DOHH2 (cell line): ENCODE data around the gene ARHGEF1.

ENCODE experiments used
- H3F3A ChIP-seq: fragments of 200-600 bp; sonication (generic), shearing (Covaris generic); 2 replicates; pipeline ENCODE4 v1.6.0; 2016; ENCODE audit warnings: antibody characterized with exemption, mild to moderate bottlenecking; ENCODE audit not compliant: control insufficient read depth, insufficient read depth
- H3K27ac ChIP-seq: fragments of 200-600 bp; sonication (generic); 2 replicates; pipeline ENCODE4 v1.5.1; 2014; ENCODE audit warnings: low read depth, mild to moderate bottlenecking, low read length, moderate library complexity
- H3K27me3 ChIP-seq: fragments of 200-600 bp; sonication (generic); 2 replicates; pipeline ENCODE4 v1.6.1; 2014; ENCODE audit warnings: mild to moderate bottlenecking, low read length, mixed read lengths; ENCODE audit not compliant: control insufficient read depth
- H3K36me3 ChIP-seq: fragments of 200-600 bp; sonication (generic); 2 replicates; pipeline ENCODE4 v1.6.1; 2014; ENCODE audit warnings: mild to moderate bottlenecking, low read length, moderate library complexity, mixed read lengths; ENCODE audit not compliant: control insufficient read depth
- H3K4me1 ChIP-seq: fragments of 200-600 bp; sonication (generic); 2 replicates; pipeline ENCODE4 v1.6.1; 2014; ENCODE audit warnings: mild to moderate bottlenecking, low read length, mixed read lengths; ENCODE audit not compliant: control insufficient read depth
- H3K4me2 ChIP-seq: fragments of 200-600 bp; sonication (generic); 2 replicates; pipeline ENCODE4 v1.6.0; 2014; ENCODE audit warnings: mild to moderate bottlenecking, low read length, moderate library complexity
- H3K4me3 ChIP-seq: fragments of 200-600 bp; sonication (generic); 2 replicates; pipeline ENCODE4 v1.5.1; 2014; ENCODE audit warnings: mild to moderate bottlenecking, low read length, mixed read lengths
- H3K79me2 ChIP-seq: fragments of 200-600 bp; sonication (generic); 2 replicates; pipeline ENCODE4 v1.6.1; 2014; ENCODE audit warnings: mild to moderate bottlenecking, low read length, mixed read lengths; ENCODE audit not compliant: control insufficient read depth
- H3K9me2 ChIP-seq: fragments of 200-600 bp; sonication (generic); replicated peaks from 2 replicates; pipeline ENCODE4 v1.6.1; 2014; ENCODE audit warnings: mild to moderate bottlenecking, low read length, mixed read lengths; ENCODE audit not compliant: control insufficient read depth
- H3K9me3 ChIP-seq: fragments of 200-600 bp; sonication (generic); 2 replicates; pipeline ENCODE4 v1.6.1; 2014; ENCODE audit warnings: antibody characterized with exemption, low read length, mixed read lengths; ENCODE audit not compliant: control insufficient read depth, insufficient read depth
- H4K20me1 ChIP-seq: fragments of 200-600 bp; sonication (generic); 2 replicates; pipeline ENCODE4 v1.6.0; 2014; ENCODE audit warnings: low read depth, mild to moderate bottlenecking, antibody characterized with exemption, low read length, moderate library complexity; ENCODE audit not compliant: control insufficient read depth, insufficient read depth
- CTCF ChIP-seq: fragments of 200-600 bp; sonication (generic); IDR thresholded peaks from one replicate; pipeline ENCODE4 v1.5.1; 2014; ENCODE audit warnings: antibody characterized with exemption, mild to moderate bottlenecking, low read depth, low read length; ENCODE audit not compliant: poor library complexity, severe bottlenecking
- EZH2phosphoT487 ChIP-seq: fragments of 200-600 bp; sonication (generic); IDR thresholded peaks from 2 replicates; pipeline ENCODE4 v1.6.1; 2017; ENCODE audit warnings: borderline replicate concordance, mild to moderate bottlenecking, antibody characterized with exemption, low read length, moderate library complexity, mixed read lengths

The ARHGEF1 gene

GRCh38 chr19:41930322-41930722, 47.3 kb downstream of the ARHGEF1 start:
- no peaks in the 10 kb centered on the region for H3K9me2 ChIP-seq
- no peaks in the 10 kb centered on the region for H3K9me3 ChIP-seq
- H3K4me1 ChIP-seq = peaks cover 74% of the 10 kb centered on the region
- peak overlapping the region; percentile 91 for H3K4me3 ChIP-seq
- peak overlapping the region; percentile 76 for H3K27ac ChIP-seq
- H4K20me1 ChIP-seq = no peaks in the 10 kb centered on the region
- peaks cover 36% of the 10 kb centered on the region for H3K79me2 ChIP-seq
- H3F3A ChIP-seq = peaks cover 34% of the 10 kb centered on the region
- H3K27me3 ChIP-seq = no peaks in the 10 kb centered on the region
- TF ChIP-seq EZH2phosphoT487 (no peak), CTCF (no peak)
- H3K36me3 ChIP-seq = peaks cover 35% of the 10 kb centered on the region
- H3K4me2 ChIP-seq = peak overlapping the region; percentile 89

GRCh38 chr19:41930926-41931592, 48.1 kb downstream of the ARHGEF1 start:
- H3K27me3 ChIP-seq = no peaks in the 10 kb centered on the region
- peak overlapping the region; percentile 91 for H3K4me3 ChIP-seq
- H3K79me2 ChIP-seq = peaks cover 36% of the 10 kb centered on the region
- peak overlapping the region; percentile 76 for H3K27ac ChIP-seq
- peak overlapping the region; percentile 89 for H3K4me2 ChIP-seq
- no peaks in the 10 kb centered on the region for H3K9me3 ChIP-seq
- TF ChIP-seq CTCF (peak; percentile 90), EZH2phosphoT487 (no peak)
- no peaks in the 10 kb centered on the region for H4K20me1 ChIP-seq
- H3F3A ChIP-seq = peaks cover 35% of the 10 kb centered on the region
- peaks cover 81% of the 10 kb centered on the region for H3K4me1 ChIP-seq
- H3K36me3 ChIP-seq = peaks cover 28% of the 10 kb centered on the region
- H3K9me2 ChIP-seq = no peaks in the 10 kb centered on the region

- Histone ChIP-seq H3K4me3 (peak overlapping the region; percentile 91), H3K36me3 (peaks cover 25% of the 10 kb centered on the region), H3K79me2 (peaks cover 29% of the 10 kb centered on the region), H3K9me2 (no peaks in the 10 kb centered on the region), H3K4me1 (peaks cover 87% of the 10 kb centered on the region), H3K27me3 (no peaks in the 10 kb centered on the region), H4K20me1 (no peaks in the 10 kb centered on the region), H3K27ac (peak overlapping the region; percentile 76), H3K9me3 (no peaks in the 10 kb centered on the region), H3F3A (peaks cover 47% of the 10 kb centered on the region), H3K4me2 (peak overlapping the region; percentile 89)
- TF ChIP-seq CTCF (no peak), EZH2phosphoT487 (no peak)
These were observed 49.3 kb downstream of the ARHGEF1 start for GRCh38 chr19:41932259-41932719.
